Measurements from ENCODE around the gene UTY.

DNA sequence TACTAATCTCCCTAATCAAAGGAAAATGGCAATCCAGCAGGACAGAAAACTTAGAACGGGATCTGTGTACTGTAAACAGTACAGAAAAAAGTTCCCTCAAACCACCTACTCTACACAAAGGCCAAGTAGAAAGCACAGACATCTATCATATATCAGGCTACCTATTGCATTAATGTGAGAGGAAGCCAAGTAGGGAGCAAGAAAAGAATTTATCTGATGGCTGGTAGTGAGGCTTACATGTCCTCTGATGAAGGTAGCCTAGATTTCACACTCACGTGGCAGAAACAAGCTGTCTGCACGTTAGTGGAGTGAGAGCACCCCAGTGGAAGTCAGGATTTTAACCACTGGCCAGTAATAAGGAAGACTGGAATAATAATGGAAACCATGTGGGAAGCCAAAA lies 28.3 kb downstream of the UTY start:
- TF ChIP-seq, protein P1, sequence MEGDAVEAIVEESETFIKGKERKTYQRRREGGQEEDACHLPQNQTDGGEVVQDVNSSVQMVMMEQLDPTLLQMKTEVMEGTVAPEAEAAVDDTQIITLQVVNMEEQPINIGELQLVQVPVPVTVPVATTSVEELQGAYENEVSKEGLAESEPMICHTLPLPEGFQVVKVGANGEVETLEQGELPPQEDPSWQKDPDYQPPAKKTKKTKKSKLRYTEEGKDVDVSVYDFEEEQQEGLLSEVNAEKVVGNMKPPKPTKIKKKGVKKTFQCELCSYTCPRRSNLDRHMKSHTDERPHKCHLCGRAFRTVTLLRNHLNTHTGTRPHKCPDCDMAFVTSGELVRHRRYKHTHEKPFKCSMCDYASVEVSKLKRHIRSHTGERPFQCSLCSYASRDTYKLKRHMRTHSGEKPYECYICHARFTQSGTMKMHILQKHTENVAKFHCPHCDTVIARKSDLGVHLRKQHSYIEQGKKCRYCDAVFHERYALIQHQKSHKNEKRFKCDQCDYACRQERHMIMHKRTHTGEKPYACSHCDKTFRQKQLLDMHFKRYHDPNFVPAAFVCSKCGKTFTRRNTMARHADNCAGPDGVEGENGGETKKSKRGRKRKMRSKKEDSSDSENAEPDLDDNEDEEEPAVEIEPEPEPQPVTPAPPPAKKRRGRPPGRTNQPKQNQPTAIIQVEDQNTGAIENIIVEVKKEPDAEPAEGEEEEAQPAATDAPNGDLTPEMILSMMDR (IDR thresholded peaks at IDR 0.05; ENCODE audit: low read length): no peak
- TF ChIP-seq EZH2 (IDR thresholded peaks at IDR 0.05; ENCODE audit: borderline replicate concordance, low read length): no peak
